HEK293 (cell line): ENCODE measurements around the gene METTL8.
"Not testable (repeated sequence)": the region's sequence is repeated elsewhere in the genome, so short reads cannot be mapped to it uniquely, and the experiment has no call there.

Source experiments
- CTCF ChIA-PET: fragments of 350-600 bp; formaldehyde crosslinking; extraction: SDS; loops from one replicate; lab custom pipeline; 2021; ENCODE audit warnings: antibody characterized with exemption; lab: Yijun Ruan, JAX
- POLR2A ChIA-PET: fragments of 300-600 bp; formaldehyde crosslinking; extraction: SDS; loops from one replicate; lab custom pipeline; 2020; ENCODE audit warnings: antibody characterized with exemption, inconsistent platforms; lab: Yijun Ruan, JAX
- H3K27ac ChIP-seq: fragments of 200-500 bp; sonication (Bioruptor generic); 2 replicates; pipeline ENCODE4 v1.5.1; 2014; ENCODE audit warnings: low read depth, low read length, control low read depth, inconsistent platforms; ENCODE audit errors: extremely low read depth
- H3K36me3 ChIP-seq, 2 experiments: fragments of 200-500 bp in 1 of 2; sonication (Bioruptor generic) in 1 of 2; 1 replicate in 1 of 2; 2 replicates in 1 of 2; pipeline ENCODE4 v1.5.1; 2014 to 2017; ENCODE audit warnings: inconsistent platforms in 2 of 2, low read length in 2 of 2; ENCODE audit not compliant: control insufficient read depth in 2 of 2, insufficient read depth in 1 of 2
- H3K4me1 ChIP-seq: fragments of 200-500 bp; sonication (Bioruptor generic); 2 replicates; pipeline ENCODE4 v1.5.1; 2014; ENCODE audit warnings: mild to moderate bottlenecking, low read length, inconsistent platforms; ENCODE audit not compliant: control insufficient read depth, insufficient read depth
- H3K4me3 ChIP-seq: 2 replicates; pipeline ENCODE4 v1.5.1; 2011; ENCODE audit warnings: low read depth, mild to moderate bottlenecking, control low read depth, low read length, moderate library complexity
- H3K9me3 ChIP-seq: fragments of 200-500 bp; sonication (Bioruptor generic); 2 replicates; pipeline ENCODE4 v1.5.1; 2014; ENCODE audit warnings: low read depth, low read length, inconsistent platforms; ENCODE audit not compliant: control insufficient read depth, insufficient read depth
- GFI1B ChIP-seq: fragments of 450-650 bp; formaldehyde crosslinking; IDR thresholded peaks from 2 replicates; pipeline ENCODE4 v1.5.1; 2016; ENCODE audit warnings: missing biosample characterization, missing genetic modification characterization
- GLI2 ChIP-seq: fragments of 450-650 bp; formaldehyde crosslinking; IDR thresholded peaks from 2 replicates; pipeline ENCODE4; 2017; ENCODE audit warnings: missing biosample characterization, missing genetic modification characterization, low read depth, borderline replicate concordance
- GLIS2 ChIP-seq: fragments of 450-650 bp; formaldehyde crosslinking; IDR thresholded peaks from 2 replicates; pipeline ENCODE4 v1.5.1; 2016; ENCODE audit warnings: missing biosample characterization, missing genetic modification characterization
- HOXC10 ChIP-seq: sonication (generic); formaldehyde crosslinking; IDR thresholded peaks from 2 replicates; pipeline ENCODE4 v1.8.1; 2023; ENCODE audit warnings: mild to moderate bottlenecking, missing genetic modification reagents
- OSR2 ChIP-seq: fragments of 450-650 bp; formaldehyde crosslinking; IDR thresholded peaks from 2 replicates; pipeline ENCODE4 v1.5.1; 2016; ENCODE audit warnings: missing biosample characterization, missing genetic modification characterization
- ZBTB8A ChIP-seq: fragments of 450-650 bp; formaldehyde crosslinking; IDR thresholded peaks from 2 replicates; pipeline ENCODE4 v1.5.1; 2016; ENCODE audit warnings: missing biosample characterization, missing genetic modification characterization
- ZFP37 ChIP-seq: fragments of 450-650 bp; formaldehyde crosslinking; IDR thresholded peaks from 2 replicates; pipeline ENCODE4 v1.5.1; 2016; ENCODE audit warnings: missing biosample characterization, missing genetic modification characterization
- ZNF138 ChIP-seq: fragments of 450-650 bp; formaldehyde crosslinking; IDR thresholded peaks from 2 replicates; pipeline ENCODE4 v1.5.1; 2016; ENCODE audit warnings: missing biosample characterization, missing genetic modification characterization, borderline replicate concordance
- ZNF140 ChIP-seq: fragments of 450-650 bp; formaldehyde crosslinking; IDR thresholded peaks from 2 replicates; pipeline ENCODE4 v1.5.1; 2016; ENCODE audit warnings: missing biosample characterization, missing genetic modification characterization
- ZNF157 ChIP-seq: fragments of 450-650 bp; formaldehyde crosslinking; IDR thresholded peaks from 2 replicates; pipeline ENCODE4 v1.5.1; 2016; ENCODE audit warnings: missing biosample characterization, missing genetic modification characterization
- ZNF274 ChIP-seq, 2 experiments: fragments of 200-500 bp in 1 of 2; fragments of 450-650 bp in 1 of 2; sonication (Bioruptor generic) in 1 of 2; formaldehyde crosslinking in 1 of 2; IDR thresholded peaks; 2 replicates each; pipeline versions ENCODE4 v1.5.1 to v1.6.1; 2014 to 2016; ENCODE audit warnings: borderline replicate concordance in 1 of 2, inconsistent platforms in 1 of 2, low read length in 1 of 2, missing biosample characterization in 1 of 2, missing genetic modification characterization in 1 of 2
- ZNF354C ChIP-seq: fragments of 450-650 bp; formaldehyde crosslinking; IDR thresholded peaks from 2 replicates; pipeline ENCODE4 v1.5.1; 2016; ENCODE audit warnings: missing biosample characterization, missing genetic modification characterization, low read depth, borderline replicate concordance
- ZNF366 ChIP-seq: fragments of 450-650 bp; formaldehyde crosslinking; conservative IDR thresholded peaks from 2 replicates; pipeline ENCODE4 v1.5.1; 2016; ENCODE audit warnings: missing biosample characterization, missing genetic modification characterization
- ZNF394 ChIP-seq: fragments of 450-650 bp; formaldehyde crosslinking; IDR thresholded peaks from 2 replicates; pipeline ENCODE4 v1.5.1; 2016; ENCODE audit warnings: missing biosample characterization, missing genetic modification characterization, mild to moderate bottlenecking, moderate library complexity, borderline replicate concordance
- ZNF398 ChIP-seq: fragments of 450-650 bp; formaldehyde crosslinking; IDR thresholded peaks from 2 replicates; pipeline ENCODE4 v1.5.1; 2017; ENCODE audit warnings: missing biosample characterization, missing genetic modification characterization
- ZNF423 ChIP-seq: fragments of 450-650 bp; formaldehyde crosslinking; IDR thresholded peaks from 2 replicates; pipeline ENCODE4 v1.5.1; 2016; ENCODE audit warnings: missing biosample characterization, missing genetic modification characterization
- ZNF433 ChIP-seq: fragments of 450-650 bp; formaldehyde crosslinking; IDR thresholded peaks from 2 replicates; pipeline ENCODE4 v1.5.1; 2016; ENCODE audit warnings: missing biosample characterization, missing genetic modification characterization, low read depth
- ZNF521 ChIP-seq: fragments of 450-650 bp; formaldehyde crosslinking; IDR thresholded peaks from 2 replicates; pipeline ENCODE4 v1.5.1; 2017; ENCODE audit warnings: missing biosample characterization, mild to moderate bottlenecking, missing genetic modification characterization
- ZNF529 ChIP-seq: fragments of 450-650 bp; formaldehyde crosslinking; IDR thresholded peaks from 2 replicates; pipeline ENCODE4 v1.5.1; 2017; ENCODE audit warnings: missing genetic modification characterization, missing biosample characterization; ENCODE audit not compliant: insufficient replicate concordance
- ZNF548 ChIP-seq: fragments of 450-650 bp; formaldehyde crosslinking; IDR thresholded peaks from 2 replicates; pipeline ENCODE4 v1.5.1; 2016; ENCODE audit warnings: missing biosample characterization, missing genetic modification characterization
- ZNF555 ChIP-seq: fragments of 450-650 bp; formaldehyde crosslinking; conservative IDR thresholded peaks from 2 replicates; pipeline ENCODE4 v1.5.1; 2017; ENCODE audit warnings: missing biosample characterization, mild to moderate bottlenecking, missing genetic modification characterization, inconsistent platforms
- ZNF624 ChIP-seq: fragments of 450-650 bp; formaldehyde crosslinking; IDR thresholded peaks from 2 replicates; pipeline ENCODE4 v1.5.1; 2017; ENCODE audit warnings: missing biosample characterization, missing genetic modification characterization
- ZNF654 ChIP-seq: fragments of 450-650 bp; formaldehyde crosslinking; IDR thresholded peaks from 2 replicates; pipeline ENCODE4 v1.5.1; 2016; ENCODE audit warnings: low read depth, missing biosample characterization, missing genetic modification characterization
- ZNF664 ChIP-seq: fragments of 450-650 bp; formaldehyde crosslinking; IDR thresholded peaks from 2 replicates; pipeline ENCODE4 v1.5.1; 2016; ENCODE audit warnings: missing biosample characterization, missing genetic modification characterization
- ZNF701 ChIP-seq: fragments of 450-650 bp; formaldehyde crosslinking; IDR thresholded peaks from 2 replicates; pipeline ENCODE4 v1.5.1; 2016; ENCODE audit warnings: missing biosample characterization, missing genetic modification characterization
- TF ChIP-seq, protein P1 (sequence below): fragments of 450-650 bp; formaldehyde crosslinking; IDR thresholded peaks from 2 replicates; pipeline ENCODE4 v1.5.1; 2016; ENCODE audit warnings: missing biosample characterization, missing genetic modification characterization, borderline replicate concordance
- TF ChIP-seq, protein P2 (sequence below): fragments of 450-650 bp; formaldehyde crosslinking; IDR thresholded peaks from 2 replicates; pipeline ENCODE4 v1.5.1; 2016; ENCODE audit warnings: missing biosample characterization, missing genetic modification characterization
- TF ChIP-seq, protein P3 (sequence below): fragments of 450-650 bp; formaldehyde crosslinking; IDR thresholded peaks from 2 replicates; pipeline ENCODE4 v1.5.1; 2016; ENCODE audit warnings: missing biosample characterization, missing genetic modification characterization

Gene METTL8

GRCh38 chr2:171362396-171362795, 71.4 kb downstream of the METTL8 start (continued):
- TF ChIP-seq ZNF555 (tag by site-specific recombination) = peak; percentile 89
- TF ChIP-seq ZFP37 = 0 out of 2 replicates have a peak, but pooled peaks have one; percentile 43
- TF ChIP-seq ZNF157 (tag by site-specific recombination) = no peak
- TF ChIP-seq ZNF548 (tag by site-specific recombination) = no peak
- 0 out of 2 replicates have a peak, but pooled peaks have one; percentile 20 for TF ChIP-seq GFI1B
- TF ChIP-seq ZNF140 = peak; percentile 81
- TF ChIP-seq ZNF529 (tag by site-specific recombination) = peak; percentile 34
- peak; percentile 67; the same call in 1 of the 2 replicates for TF ChIP-seq ZNF433 (tag by site-specific recombination)
- TF ChIP-seq ZNF664 (tag by site-specific recombination) = peak; percentile 42; the same call in 1 of the 2 replicates
- no peak for TF ChIP-seq ZNF624 (tag by site-specific recombination)
- TF ChIP-seq, protein P1, sequence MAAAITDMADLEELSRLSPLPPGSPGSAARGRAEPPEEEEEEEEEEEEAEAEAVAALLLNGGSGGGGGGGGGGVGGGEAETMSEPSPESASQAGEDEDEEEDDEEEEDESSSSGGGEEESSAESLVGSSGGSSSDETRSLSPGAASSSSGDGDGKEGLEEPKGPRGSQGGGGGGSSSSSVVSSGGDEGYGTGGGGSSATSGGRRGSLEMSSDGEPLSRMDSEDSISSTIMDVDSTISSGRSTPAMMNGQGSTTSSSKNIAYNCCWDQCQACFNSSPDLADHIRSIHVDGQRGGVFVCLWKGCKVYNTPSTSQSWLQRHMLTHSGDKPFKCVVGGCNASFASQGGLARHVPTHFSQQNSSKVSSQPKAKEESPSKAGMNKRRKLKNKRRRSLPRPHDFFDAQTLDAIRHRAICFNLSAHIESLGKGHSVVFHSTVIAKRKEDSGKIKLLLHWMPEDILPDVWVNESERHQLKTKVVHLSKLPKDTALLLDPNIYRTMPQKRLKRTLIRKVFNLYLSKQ (tag by site-specific recombination) = 0 out of 2 replicates have a peak, but pooled peaks have one; percentile 30
- peak; percentile 73 for TF ChIP-seq ZBTB8A (tag by site-specific recombination)
- TF ChIP-seq ZNF394 = peak; percentile 91
- TF ChIP-seq, protein P2, sequence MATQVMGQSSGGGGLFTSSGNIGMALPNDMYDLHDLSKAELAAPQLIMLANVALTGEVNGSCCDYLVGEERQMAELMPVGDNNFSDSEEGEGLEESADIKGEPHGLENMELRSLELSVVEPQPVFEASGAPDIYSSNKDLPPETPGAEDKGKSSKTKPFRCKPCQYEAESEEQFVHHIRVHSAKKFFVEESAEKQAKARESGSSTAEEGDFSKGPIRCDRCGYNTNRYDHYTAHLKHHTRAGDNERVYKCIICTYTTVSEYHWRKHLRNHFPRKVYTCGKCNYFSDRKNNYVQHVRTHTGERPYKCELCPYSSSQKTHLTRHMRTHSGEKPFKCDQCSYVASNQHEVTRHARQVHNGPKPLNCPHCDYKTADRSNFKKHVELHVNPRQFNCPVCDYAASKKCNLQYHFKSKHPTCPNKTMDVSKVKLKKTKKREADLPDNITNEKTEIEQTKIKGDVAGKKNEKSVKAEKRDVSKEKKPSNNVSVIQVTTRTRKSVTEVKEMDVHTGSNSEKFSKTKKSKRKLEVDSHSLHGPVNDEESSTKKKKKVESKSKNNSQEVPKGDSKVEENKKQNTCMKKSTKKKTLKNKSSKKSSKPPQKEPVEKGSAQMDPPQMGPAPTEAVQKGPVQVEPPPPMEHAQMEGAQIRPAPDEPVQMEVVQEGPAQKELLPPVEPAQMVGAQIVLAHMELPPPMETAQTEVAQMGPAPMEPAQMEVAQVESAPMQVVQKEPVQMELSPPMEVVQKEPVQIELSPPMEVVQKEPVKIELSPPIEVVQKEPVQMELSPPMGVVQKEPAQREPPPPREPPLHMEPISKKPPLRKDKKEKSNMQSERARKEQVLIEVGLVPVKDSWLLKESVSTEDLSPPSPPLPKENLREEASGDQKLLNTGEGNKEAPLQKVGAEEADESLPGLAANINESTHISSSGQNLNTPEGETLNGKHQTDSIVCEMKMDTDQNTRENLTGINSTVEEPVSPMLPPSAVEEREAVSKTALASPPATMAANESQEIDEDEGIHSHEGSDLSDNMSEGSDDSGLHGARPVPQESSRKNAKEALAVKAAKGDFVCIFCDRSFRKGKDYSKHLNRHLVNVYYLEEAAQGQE (tag by site-specific recombination) = peak; percentile 74
- TF ChIP-seq GLI2 = peak; percentile 22; the same call in 1 of the 2 replicates
- TF ChIP-seq ZNF366 (tag by site-specific recombination) = no peak
- peak; percentile 40; the same call in 1 of the 2 replicates for TF ChIP-seq ZNF654 (tag by site-specific recombination)
- TF ChIP-seq ZNF701 = no peak
- TF ChIP-seq ZNF274 (IDR thresholded peaks at IDR 0.05; ENCODE audit: low read length) = no peak
- no peak for TF ChIP-seq ZNF274 (tag by site-specific recombination; IDR thresholded peaks at IDR 0.05; ENCODE audit: borderline replicate concordance)

DNA sequence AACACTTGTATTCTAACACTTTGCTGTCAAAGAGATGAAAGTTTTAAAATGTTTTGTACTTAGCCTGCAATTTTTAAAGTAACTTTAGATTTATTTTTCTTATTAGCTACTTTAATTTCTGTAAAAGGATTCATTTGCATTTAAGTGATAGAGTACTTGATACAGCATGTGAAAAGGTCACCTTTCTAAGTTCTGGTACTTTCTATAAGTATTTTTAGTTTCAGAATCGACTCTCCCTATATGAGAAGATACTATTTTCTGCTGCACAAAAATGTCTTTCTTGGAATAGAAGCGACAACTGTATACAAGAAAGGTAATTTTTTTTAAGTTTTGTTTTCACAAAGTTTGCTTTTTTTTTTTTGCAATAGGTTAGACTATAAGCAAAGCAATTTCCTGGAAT, 72.9 kb downstream of the METTL8 start:
- CTCF ChIA-PET = no interaction called here
- no peak overlapping the region for H3K4me3 ChIP-seq
- H3K27ac ChIP-seq = no peak overlapping the region
- H3K4me1 ChIP-seq = no peaks in the 10 kb centered on the region
- TF ChIP-seq ZNF521 = no peak
- TF ChIP-seq OSR2 = no peak
- TF ChIP-seq ZNF423 (tag by site-specific recombination) = no peak
- no peak for TF ChIP-seq GLIS2 (tag by site-specific recombination)
- TF ChIP-seq ZNF354C = no peak
- TF ChIP-seq, protein P3, sequence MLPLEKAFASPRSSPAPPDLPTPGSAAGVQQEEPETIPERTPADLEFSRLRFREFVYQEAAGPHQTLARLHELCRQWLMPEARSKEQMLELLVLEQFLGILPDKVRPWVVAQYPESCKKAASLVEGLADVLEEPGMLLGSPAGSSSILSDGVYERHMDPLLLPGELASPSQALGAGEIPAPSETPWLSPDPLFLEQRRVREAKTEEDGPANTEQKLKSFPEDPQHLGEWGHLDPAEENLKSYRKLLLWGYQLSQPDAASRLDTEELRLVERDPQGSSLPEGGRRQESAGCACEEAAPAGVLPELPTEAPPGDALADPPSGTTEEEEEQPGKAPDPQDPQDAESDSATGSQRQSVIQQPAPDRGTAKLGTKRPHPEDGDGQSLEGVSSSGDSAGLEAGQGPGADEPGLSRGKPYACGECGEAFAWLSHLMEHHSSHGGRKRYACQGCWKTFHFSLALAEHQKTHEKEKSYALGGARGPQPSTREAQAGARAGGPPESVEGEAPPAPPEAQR (tag by site-specific recombination) = no peak
- TF ChIP-seq ZNF398 (tag by site-specific recombination) = no peak
- no peak for TF ChIP-seq HOXC10
- no peak for TF ChIP-seq ZNF138
- no peaks in the 10 kb centered on the region for H3K9me3 ChIP-seq
- H3K36me3 ChIP-seq = no peaks in the 10 kb centered on the region; a peak in 1 of 3 replicates
- POLR2A ChIA-PET = no interaction called here

DNA sequence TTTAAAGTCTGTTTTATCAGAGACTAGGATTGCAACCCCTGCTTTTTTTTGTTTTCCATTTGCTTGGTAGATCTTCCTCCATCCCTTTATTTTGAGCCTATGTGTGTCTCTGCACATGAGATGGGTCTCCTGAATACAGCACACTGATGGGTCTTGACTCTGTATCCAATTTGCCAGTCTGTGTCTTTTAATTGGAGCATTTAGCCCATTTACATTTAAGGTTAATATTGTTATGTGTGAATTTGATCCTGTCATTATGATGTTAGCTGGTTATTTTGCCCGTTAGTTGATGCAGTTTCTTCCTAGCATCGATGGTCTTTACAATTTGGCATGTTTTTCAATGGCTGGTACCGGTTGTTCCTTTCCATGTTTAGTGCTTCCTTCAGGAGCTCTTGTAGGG, 80.0 kb downstream of the METTL8 start:
- H3K4me3 ChIP-seq, H3K9me3 ChIP-seq, H3K27ac ChIP-seq, H3K4me1 ChIP-seq, POLR2A ChIA-PET, CTCF ChIA-PET, H3K36me3 ChIP-seq: not testable (repeated sequence)
